PC-9 (cell line): Measurements from ENCODE around the gene KLHDC9. TPM values are rescaled to one million over a fixed set of nuclear protein-coding genes. Genes with fewer than 3 reads are reported as not detected.
"Not testable (repeated sequence)": the region's sequence is repeated elsewhere in the genome, so short reads cannot be mapped to it uniquely, and the experiment has no call there.

ENCODE experiments used
- BruUV-seq: library from RNA; stranded (reverse); fragments of 400-500 nt; replicated peaks from 2 replicates; lab custom pipeline; 2021; lab: Mats Ljungman, UMichigan
- CTCF ChIA-PET: fragments of 300-600 bp; sonication (Branson Sonifier 250); formaldehyde crosslinking; loops from one replicate; lab custom pipeline; 2022; ENCODE audit warnings: antibody characterized with exemption; lab: Charles Lee
- POLR2A ChIA-PET: fragments of 300-600 bp; sonication (Branson Sonifier 250); formaldehyde crosslinking; loops from one replicate; lab custom pipeline; 2022; ENCODE audit warnings: antibody characterized with exemption; ENCODE audit not compliant: unreplicated experiment; lab: Charles Lee
- DNase-seq, 2 experiments: peaks; one replicate each; pipeline versions ENCODE4 v3.0.0 to v3.0.0-alpha.2; 2015 to 2022; ENCODE audit warnings: mixed read lengths in 1 of 2
- H2AFZ ChIP-seq: fragments of 200-600 bp; sonication (generic); 2 replicates; pipeline ENCODE4 v1.8.1; 2017; ENCODE audit warnings: antibody characterized with exemption
- H3F3A ChIP-seq: fragments of 200-600 bp; sonication (generic); 2 replicates; pipeline ENCODE4 v1.8.1; 2017; ENCODE audit warnings: antibody characterized with exemption, mild to moderate bottlenecking, low read depth; ENCODE audit not compliant: insufficient read depth
- H3K27ac ChIP-seq: fragments of 200-600 bp; sonication (generic); 2 replicates; pipeline ENCODE4 v1.6.1; 2016; ENCODE audit warnings: mixed run types
- H3K27me3 ChIP-seq: fragments of 200-600 bp; sonication (generic); 2 replicates; pipeline ENCODE4 v1.6.1; 2016; ENCODE audit warnings: low read depth, mixed run types; ENCODE audit not compliant: insufficient read depth
- H3K36me3 ChIP-seq: fragments of 200-600 bp; sonication (generic); 2 replicates; pipeline ENCODE4 v1.6.1; 2016; ENCODE audit warnings: low read depth, mixed run types
- H3K4me1 ChIP-seq: fragments of 200-600 bp; sonication (generic); replicated peaks from 2 replicates; pipeline ENCODE4 v1.6.1; 2016; ENCODE audit warnings: mixed run types; ENCODE audit not compliant: insufficient read depth
- H3K4me2 ChIP-seq: fragments of 200-600 bp; sonication (generic); 2 replicates; pipeline ENCODE4 v1.6.1; 2017; ENCODE audit warnings: mixed run types
- H3K4me3 ChIP-seq: fragments of 200-600 bp; sonication (generic); 2 replicates; pipeline ENCODE4 v1.6.1; 2016; ENCODE audit warnings: mixed run types
- H3K79me2 ChIP-seq: fragments of 200-600 bp; sonication (generic); 2 replicates; pipeline ENCODE4 v1.6.1; 2017; ENCODE audit warnings: low read depth, mixed run types
- H3K9me2 ChIP-seq: fragments of 200-600 bp; sonication (generic); 2 replicates; pipeline ENCODE4 v1.8.1; 2017; ENCODE audit warnings: mild to moderate bottlenecking; ENCODE audit not compliant: insufficient read depth
- H3K9me3 ChIP-seq: fragments of 200-600 bp; sonication (generic); 2 replicates; pipeline ENCODE4 v1.8.1; 2016; ENCODE audit warnings: low read depth; ENCODE audit not compliant: insufficient read depth
- H4K20me1 ChIP-seq: fragments of 200-600 bp; sonication (generic); 2 replicates; pipeline ENCODE4 v1.8.1; 2017; ENCODE audit not compliant: insufficient read depth
- CTCF ChIP-seq: fragments of 200-600 bp; sonication (generic); conservative IDR thresholded peaks from 2 replicates; pipeline ENCODE4 v1.6.1; 2017; ENCODE audit warnings: mixed run types, antibody characterized with exemption, mild to moderate bottlenecking, moderate library complexity
- EZH2 ChIP-seq: fragments of 200-600 bp; sonication (generic); IDR thresholded peaks from 2 replicates; pipeline ENCODE4 v1.8.0; 2017; ENCODE audit warnings: antibody characterized with exemption, low read depth
- intact Hi-C: fragments of 100-400 bp; cut with micrococcal nuclease; formaldehyde crosslinking; loops from one replicate; pipeline ENCODE4 v1.10.0; 2022; ENCODE audit not compliant: unreplicated experiment
- total RNA-seq: library from RNA; stranded (reverse); gene quantifications from 2 replicates; pipeline ENCODE4 v1.2.3, GENCODE V29; 2021

Gene KLHDC9
- total RNA-seq, 1 experiment from 2014 or later = 5.6 TPM

DNA sequence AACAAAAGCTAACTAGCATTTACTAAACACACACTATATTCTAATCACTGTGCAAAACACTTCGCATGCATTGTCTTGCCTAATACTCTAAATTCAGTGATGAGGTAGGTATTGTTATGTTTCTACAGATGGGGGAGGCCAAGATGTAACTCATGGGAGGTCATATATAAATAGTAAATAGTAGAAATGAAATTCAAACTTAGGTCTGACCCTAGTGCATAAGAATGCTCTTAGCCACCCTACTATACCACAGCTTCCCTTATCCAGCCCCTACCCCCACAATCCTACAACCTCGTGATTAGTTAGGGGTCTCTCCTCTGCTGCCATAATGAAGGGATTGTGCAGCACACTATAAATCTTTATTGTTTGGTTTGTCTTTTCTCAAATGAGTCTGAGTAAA lies 16.4 kb downstream of the KLHDC9 start:
- CTCF ChIA-PET = no interaction called here
- intact Hi-C loops = no loop called here
- Histone ChIP-seq H3K9me3 (no peaks in the 10 kb centered on the region), H3K4me1 (peaks cover 48% of the 10 kb centered on the region), H3K79me2 (peaks cover 86% of the 10 kb centered on the region), H3K9me2 (no peaks in the 10 kb centered on the region), H3F3A (peaks cover 44% of the 10 kb centered on the region), H3K27ac (peak overlapping the region; percentile 81), H2AFZ (no peak overlapping the region), H4K20me1 (peaks cover 18% of the 10 kb centered on the region), H3K36me3 (peaks cover 9% of the 10 kb centered on the region; the same call in 1 of the 2 replicates), H3K27me3 (no peaks in the 10 kb centered on the region), H3K4me2 (peak overlapping the region; percentile 17), H3K4me3 (no peak overlapping the region)
- POLR2A ChIA-PET = no interaction called here
- TF ChIP-seq EZH2 (no peak), CTCF (no peak)
- no peak for DNase-seq
- BruUV-seq = no TSS peak

GRCh38 chr1:161115132-161115711 lies 17.1 kb downstream of the KLHDC9 start:
- H3K27ac ChIP-seq = peak overlapping the region; percentile 81
- H3K4me1 ChIP-seq = peaks cover 50% of the 10 kb centered on the region
- H3K9me3 ChIP-seq = no peaks in the 10 kb centered on the region
- peaks cover 50% of the 10 kb centered on the region for H3F3A ChIP-seq
- ChIA-PET POLR2A (no interaction called here), CTCF (no interaction called here)
- BruUV-seq = no TSS peak
- no peaks in the 10 kb centered on the region for H3K27me3 ChIP-seq
- H2AFZ ChIP-seq = no peak overlapping the region
- no peaks in the 10 kb centered on the region for H3K9me2 ChIP-seq
- intact Hi-C loops = no loop called here
- peak; percentile 75 to 96 for DNase-seq
- TF ChIP-seq CTCF = no peak
- no peak for TF ChIP-seq EZH2
- peak overlapping the region; percentile 94 for H3K4me2 ChIP-seq
- H4K20me1 ChIP-seq = peaks cover 16% of the 10 kb centered on the region
- H3K36me3 ChIP-seq = peaks cover 9% of the 10 kb centered on the region; the same call in 1 of the 2 replicates
- no peak overlapping the region for H3K4me3 ChIP-seq
- H3K79me2 ChIP-seq = peaks cover 79% of the 10 kb centered on the region

DNA sequence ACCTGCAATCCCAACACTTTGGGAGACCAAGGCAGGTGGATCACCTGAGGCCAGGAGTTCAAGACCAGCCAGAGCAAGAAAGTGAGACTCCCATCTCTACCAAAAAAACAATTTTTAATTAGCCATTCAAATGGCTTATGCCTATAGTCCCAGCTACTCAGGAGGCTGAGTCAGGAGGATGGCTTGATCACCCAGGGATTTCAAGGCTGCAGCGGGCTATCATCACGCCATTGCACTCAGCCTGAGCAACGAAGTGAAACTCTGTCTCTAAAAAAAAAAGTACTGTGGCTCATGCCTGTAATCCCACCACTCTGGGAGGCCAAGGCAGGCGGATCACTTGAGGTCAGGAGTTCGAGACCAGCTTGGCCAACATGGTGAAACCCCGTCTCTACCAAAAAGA lies 17.8 kb downstream of the KLHDC9 start:
- CTCF ChIA-PET, POLR2A ChIA-PET: not testable (repeated sequence)
- peaks cover 50% of the 10 kb centered on the region for H3K4me1 ChIP-seq

More for the DNA sequence above, 17.8 kb downstream of the KLHDC9 start:
- Histone ChIP-seq H4K20me1 (peaks cover 15% of the 10 kb centered on the region), H3F3A (peaks cover 51% of the 10 kb centered on the region), H3K4me2 (peak overlapping the region; percentile 94), H3K79me2 (peaks cover 75% of the 10 kb centered on the region), H3K27ac (peak overlapping the region; percentile 81)
- H3K9me3 ChIP-seq, H2AFZ ChIP-seq, H3K36me3 ChIP-seq, H3K27me3 ChIP-seq, H3K9me2 ChIP-seq, H3K4me3 ChIP-seq, BruUV-seq, intact Hi-C loops, DNase-seq: not testable (repeated sequence)
